Bronchial epithelial cell (primary cell): ENCODE measurements around the gene ANXA2. TPM values are rescaled to one million over a fixed set of nuclear protein-coding genes. Genes with fewer than 3 reads are reported as not detected.
A peak's percentile ranks its signal among the peaks of the same experiment; 100 is the strongest.
"Not testable (repeated sequence)": the region's sequence is repeated elsewhere in the genome, so short reads cannot be mapped to it uniquely, and the experiment has no call there.

Experiments used
- DNase-seq: peaks from one replicate; pipeline ENCODE4 v3.0.0-alpha.2; 2010; ENCODE audit warnings: low read depth
- FAIRE-seq: peaks from 2 replicates; lab custom pipeline; 2011; peaks lifted over from hg19 to GRCh38; lab: Jason Lieb, UNC
- H3K27me3 ChIP-seq: 2 replicates; pipeline ENCODE4 v1.5.1; 2011; ENCODE audit warnings: low read length; ENCODE audit not compliant: control insufficient read depth, insufficient read depth
- H3K36me3 ChIP-seq: 2 replicates; pipeline ENCODE4 v1.5.1; 2011; ENCODE audit warnings: low read length; ENCODE audit not compliant: control insufficient read depth, insufficient read depth
- H3K4me3 ChIP-seq: 2 replicates; pipeline ENCODE4 v1.5.1; 2011; ENCODE audit warnings: mild to moderate bottlenecking, low read depth, low read length, control low read depth
- total RNA-seq: library from RNA; depleted of rRNA; stranded (reverse); fragments of >200 nt; gene quantifications from 2 replicates; pipeline ENCODE4 v1.2.1, GENCODE V29; 2014
- TF ChIP-seq, protein P1 (sequence below): IDR thresholded peaks from 2 replicates; pipeline ENCODE4 v1.5.1; 2011; ENCODE audit warnings: mild to moderate bottlenecking, moderate library complexity, low read length, control low read depth, inconsistent platforms; ENCODE audit not compliant: insufficient read depth, severe bottlenecking

Gene ANXA2
- total RNA-seq, 1 donor from 2014 or later = 5,325 TPM

DNA sequence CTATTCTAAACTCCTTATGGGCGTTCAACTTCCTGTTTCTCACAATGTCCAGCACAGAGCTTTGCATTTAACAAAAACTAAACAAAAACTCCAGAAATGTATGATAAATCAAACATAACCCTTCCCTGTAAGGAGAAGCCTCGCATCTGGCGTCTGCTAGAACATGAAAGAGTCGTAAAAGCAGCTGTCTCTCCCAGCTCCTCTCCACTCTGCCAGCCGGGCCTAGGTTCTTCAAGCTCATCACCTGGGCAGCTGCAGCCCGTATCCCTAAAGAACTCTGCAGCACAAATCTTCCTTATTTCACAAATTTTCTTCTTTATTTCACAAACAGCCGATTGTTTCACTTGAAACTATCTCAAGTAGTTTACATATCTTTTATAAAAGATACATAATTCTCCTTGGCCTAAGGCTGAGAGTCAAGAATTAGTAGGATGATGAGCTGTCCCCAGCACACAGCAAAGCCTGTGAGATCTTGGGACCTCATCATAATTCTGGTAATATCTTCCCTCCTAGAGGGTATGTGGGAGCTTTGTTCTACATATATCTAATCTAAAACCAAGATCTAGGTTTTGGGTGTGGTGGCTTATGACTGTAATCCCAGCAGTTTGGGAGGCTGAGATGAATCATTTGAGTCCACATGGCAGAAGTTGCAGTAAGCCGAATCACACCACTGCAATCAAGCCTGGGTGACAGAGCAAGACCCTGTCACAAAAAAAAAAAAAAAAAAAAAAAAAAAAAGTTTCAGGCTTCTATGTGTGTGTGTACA lies 35.3 kb downstream of the ANXA2 start:
- TF ChIP-seq, protein P1, sequence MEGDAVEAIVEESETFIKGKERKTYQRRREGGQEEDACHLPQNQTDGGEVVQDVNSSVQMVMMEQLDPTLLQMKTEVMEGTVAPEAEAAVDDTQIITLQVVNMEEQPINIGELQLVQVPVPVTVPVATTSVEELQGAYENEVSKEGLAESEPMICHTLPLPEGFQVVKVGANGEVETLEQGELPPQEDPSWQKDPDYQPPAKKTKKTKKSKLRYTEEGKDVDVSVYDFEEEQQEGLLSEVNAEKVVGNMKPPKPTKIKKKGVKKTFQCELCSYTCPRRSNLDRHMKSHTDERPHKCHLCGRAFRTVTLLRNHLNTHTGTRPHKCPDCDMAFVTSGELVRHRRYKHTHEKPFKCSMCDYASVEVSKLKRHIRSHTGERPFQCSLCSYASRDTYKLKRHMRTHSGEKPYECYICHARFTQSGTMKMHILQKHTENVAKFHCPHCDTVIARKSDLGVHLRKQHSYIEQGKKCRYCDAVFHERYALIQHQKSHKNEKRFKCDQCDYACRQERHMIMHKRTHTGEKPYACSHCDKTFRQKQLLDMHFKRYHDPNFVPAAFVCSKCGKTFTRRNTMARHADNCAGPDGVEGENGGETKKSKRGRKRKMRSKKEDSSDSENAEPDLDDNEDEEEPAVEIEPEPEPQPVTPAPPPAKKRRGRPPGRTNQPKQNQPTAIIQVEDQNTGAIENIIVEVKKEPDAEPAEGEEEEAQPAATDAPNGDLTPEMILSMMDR = no peak
- FAIRE-seq (no peak), DNase-seq (peak; percentile 65)
- peaks cover 28% of the 10 kb centered on the region for H3K36me3 ChIP-seq
- no peaks in the 10 kb centered on the region for H3K27me3 ChIP-seq
- no peak overlapping the region for H3K4me3 ChIP-seq

DNA sequence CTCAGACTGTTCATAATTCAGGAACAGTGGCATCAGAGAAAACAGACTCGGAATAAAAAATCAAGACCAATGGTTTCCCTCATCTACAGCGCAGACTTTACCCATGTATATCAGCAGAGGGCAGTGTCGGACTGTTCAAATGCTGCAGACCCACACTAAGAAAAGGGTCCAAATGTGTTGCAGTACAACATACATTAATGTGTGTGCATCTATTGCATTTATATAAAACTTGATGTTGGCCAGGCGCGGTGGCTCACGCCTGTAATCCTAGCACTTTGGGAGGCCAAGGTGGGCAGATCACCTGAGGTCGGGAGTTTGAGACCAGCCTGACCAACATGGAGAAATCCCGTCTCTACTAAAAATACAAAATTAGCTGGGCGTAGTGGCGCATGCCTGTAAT lies 38.0 kb downstream of the ANXA2 start:
- peaks cover 50% of the 10 kb centered on the region for H3K36me3 ChIP-seq
- not testable (repeated sequence) for DNase-seq, FAIRE-seq, H3K27me3 ChIP-seq, H3K4me3 ChIP-seq
- TF ChIP-seq, protein P1 = peak; percentile 35

DNA sequence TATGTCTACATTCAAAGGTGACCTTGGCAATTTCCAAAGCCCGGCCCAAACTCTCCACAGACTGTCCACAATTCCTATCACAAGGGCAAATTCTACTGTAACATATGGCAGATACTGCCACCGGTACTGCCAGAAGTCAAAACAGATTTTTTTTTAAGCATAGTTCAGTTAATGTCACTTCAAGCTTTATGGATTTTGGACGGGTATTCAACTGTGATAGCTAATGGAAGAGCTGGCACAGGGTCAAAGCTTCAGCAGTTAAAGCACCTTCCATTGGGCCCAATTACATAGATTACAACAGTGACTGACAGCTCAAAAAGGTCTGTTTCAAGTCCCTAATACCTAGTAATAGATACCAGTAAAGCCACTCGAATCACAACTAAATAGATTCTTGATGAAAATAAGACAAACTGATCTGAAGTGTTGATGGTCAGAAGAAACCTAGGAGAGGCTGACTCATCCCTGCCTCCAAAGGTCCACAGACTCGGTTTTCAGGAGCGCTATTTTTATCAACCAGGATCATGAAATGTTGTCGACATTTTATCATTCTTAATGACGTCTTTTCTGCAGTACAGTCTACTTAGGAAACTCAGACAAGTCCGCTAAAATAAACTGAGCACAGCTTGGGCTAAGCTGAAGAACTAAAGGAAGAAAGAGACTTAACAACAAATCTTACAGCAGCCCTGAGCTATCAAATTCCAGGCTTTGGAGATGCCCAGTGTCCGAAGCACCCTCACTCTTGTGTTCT lies 38.7 kb downstream of the ANXA2 start:
- H3K36me3 ChIP-seq = peaks cover 50% of the 10 kb centered on the region
- TF ChIP-seq, protein P1 = no peak
- no peak for FAIRE-seq
- no peaks in the 10 kb centered on the region for H3K27me3 ChIP-seq
- no peak for DNase-seq
- H3K4me3 ChIP-seq = no peak overlapping the region

DNA sequence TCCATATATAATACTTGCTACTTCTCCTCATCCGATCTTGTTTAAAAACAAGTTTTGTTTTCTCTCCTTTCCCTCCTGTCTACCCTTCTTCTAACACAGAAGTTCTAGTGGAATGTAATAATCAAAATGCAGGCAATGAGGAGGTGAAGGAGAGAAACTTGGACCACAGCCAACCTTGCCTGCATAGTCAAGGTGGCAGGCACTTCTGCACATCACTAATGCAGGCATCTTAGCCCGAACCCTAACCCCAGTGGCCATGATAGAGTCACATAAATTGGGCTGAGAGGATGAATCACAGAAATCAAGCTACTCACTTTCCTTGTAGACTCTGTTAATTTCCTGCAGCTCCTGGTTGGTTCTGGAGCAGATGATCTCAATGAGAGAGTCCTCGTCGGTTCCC lies 41.0 kb downstream of the ANXA2 start:
- TF ChIP-seq, protein P1 = no peak
- no peaks in the 10 kb centered on the region for H3K27me3 ChIP-seq
- H3K36me3 ChIP-seq = peaks cover 58% of the 10 kb centered on the region
- FAIRE-seq = no peak
- H3K4me3 ChIP-seq = no peak overlapping the region
- DNase-seq = no peak

DNA sequence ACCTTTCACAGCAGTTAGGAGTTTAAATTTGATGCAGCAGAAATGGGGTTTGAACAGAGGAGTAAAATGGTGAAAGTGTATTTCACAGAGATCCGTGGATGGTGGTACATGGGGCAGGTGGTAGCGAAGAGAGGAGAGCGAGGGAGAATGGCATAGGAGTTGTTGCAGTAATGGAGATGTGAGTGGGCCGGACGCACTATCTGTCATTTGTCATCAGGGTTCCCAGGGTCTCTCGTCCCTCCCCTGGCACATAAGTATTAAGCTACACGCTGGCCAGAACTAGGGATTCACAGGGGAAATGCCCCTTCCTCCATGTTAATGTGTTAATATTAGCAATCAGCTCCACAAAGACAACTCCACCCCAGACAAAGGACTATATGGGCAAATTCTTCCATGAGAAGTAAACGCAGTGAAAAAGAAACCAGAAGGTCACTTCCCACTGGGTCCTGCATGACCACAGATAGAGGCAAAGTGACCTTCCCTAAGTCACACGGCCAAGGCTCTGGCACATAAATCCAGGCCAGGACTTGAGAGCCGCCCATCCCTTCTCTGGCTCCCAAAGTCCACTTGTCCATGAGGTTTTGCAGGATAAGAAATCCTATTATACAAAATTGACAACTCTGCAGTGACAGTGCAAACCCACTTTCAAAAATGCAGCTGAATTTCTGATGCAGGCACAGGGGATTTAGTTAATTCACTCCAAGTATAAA lies 42.5 kb downstream of the ANXA2 start:
- FAIRE-seq (no peak), DNase-seq (no peak)
- Histone ChIP-seq H3K4me3 (no peak overlapping the region), H3K27me3 (no peaks in the 10 kb centered on the region), H3K36me3 (peaks cover 59% of the 10 kb centered on the region)
- TF ChIP-seq, protein P1 = no peak
